WERI-Rb-1 (cell line): ENCODE data around the gene ITGB7.

Source experiments
- DNase-seq: peaks from one replicate; pipeline ENCODE4 v3.0.0-alpha.2; 2020
- H3K27ac ChIP-seq: fragments of 250-450 bp; sonication (Bioruptor Pico); 2 replicates; pipeline ENCODE4 v1.5.1; 2020; ENCODE audit warnings: mild to moderate bottlenecking, moderate library complexity
- H3K27me3 ChIP-seq: fragments of 250-450 bp; sonication (Bioruptor Pico); 2 replicates; pipeline ENCODE4 v1.5.1; 2021; ENCODE audit warnings: mild to moderate bottlenecking, low read depth, moderate library complexity; ENCODE audit not compliant: insufficient read depth, severe bottlenecking
- H3K36me3 ChIP-seq: fragments of 250-450 bp; sonication (Bioruptor Pico); 2 replicates; pipeline ENCODE4 v1.5.1; 2020; ENCODE audit warnings: mild to moderate bottlenecking, moderate library complexity
- H3K4me3 ChIP-seq: 2 replicates; pipeline ENCODE4 v1.5.1; 2011; ENCODE audit warnings: low read depth, mild to moderate bottlenecking, control low read depth, low read length
- H3K9me3 ChIP-seq: fragments of 250-450 bp; sonication (Bioruptor Pico); 2 replicates; pipeline ENCODE4 v1.5.1; 2021; ENCODE audit warnings: mild to moderate bottlenecking, moderate library complexity; ENCODE audit not compliant: severe bottlenecking
- TF ChIP-seq, protein P1 (sequence below): IDR thresholded peaks from 2 replicates; pipeline ENCODE4 v1.5.1; 2011; ENCODE audit warnings: low read depth, mild to moderate bottlenecking, control low read depth, inconsistent platforms, low read length

Gene ITGB7

DNA sequence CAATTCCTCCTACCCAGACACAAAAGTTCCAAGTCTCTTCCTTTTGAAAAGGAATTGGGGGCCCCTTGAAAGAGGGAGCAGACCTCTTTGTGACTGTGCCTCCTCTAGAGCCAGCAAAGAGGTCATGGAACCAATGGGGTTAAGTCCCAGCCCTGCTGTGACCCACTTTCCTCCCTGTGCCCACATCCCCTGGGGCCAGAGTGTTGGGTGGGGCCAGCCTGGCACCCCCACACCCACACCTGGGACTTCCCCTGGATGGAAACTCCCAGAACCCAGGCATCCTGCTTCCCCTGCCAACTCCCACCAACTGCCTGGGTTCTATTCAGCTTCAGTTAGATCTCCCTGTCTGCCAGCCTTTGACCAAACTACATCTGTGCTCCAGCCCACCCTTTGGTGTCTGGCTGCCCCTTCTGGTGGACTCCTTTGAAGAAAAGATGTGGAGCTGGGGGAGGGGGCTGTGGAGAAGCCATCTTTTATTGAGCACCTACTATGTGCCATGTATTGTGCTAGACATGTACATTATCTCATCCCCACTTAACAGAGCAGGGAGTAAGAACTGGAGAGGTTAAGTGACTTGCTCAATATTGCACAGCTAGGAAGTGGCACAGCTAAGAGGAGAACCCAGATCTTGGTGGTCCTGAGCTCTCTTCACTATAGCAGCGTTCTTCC is 29.5 kb upstream of the ITGB7 start:
- DNase-seq: no peak
- H3K9me3 ChIP-seq: no peaks in the 10 kb centered on the region
- no peak overlapping the region for H3K4me3 ChIP-seq
- no peaks in the 10 kb centered on the region for H3K27me3 ChIP-seq
- TF ChIP-seq, protein P1, sequence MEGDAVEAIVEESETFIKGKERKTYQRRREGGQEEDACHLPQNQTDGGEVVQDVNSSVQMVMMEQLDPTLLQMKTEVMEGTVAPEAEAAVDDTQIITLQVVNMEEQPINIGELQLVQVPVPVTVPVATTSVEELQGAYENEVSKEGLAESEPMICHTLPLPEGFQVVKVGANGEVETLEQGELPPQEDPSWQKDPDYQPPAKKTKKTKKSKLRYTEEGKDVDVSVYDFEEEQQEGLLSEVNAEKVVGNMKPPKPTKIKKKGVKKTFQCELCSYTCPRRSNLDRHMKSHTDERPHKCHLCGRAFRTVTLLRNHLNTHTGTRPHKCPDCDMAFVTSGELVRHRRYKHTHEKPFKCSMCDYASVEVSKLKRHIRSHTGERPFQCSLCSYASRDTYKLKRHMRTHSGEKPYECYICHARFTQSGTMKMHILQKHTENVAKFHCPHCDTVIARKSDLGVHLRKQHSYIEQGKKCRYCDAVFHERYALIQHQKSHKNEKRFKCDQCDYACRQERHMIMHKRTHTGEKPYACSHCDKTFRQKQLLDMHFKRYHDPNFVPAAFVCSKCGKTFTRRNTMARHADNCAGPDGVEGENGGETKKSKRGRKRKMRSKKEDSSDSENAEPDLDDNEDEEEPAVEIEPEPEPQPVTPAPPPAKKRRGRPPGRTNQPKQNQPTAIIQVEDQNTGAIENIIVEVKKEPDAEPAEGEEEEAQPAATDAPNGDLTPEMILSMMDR: no peak
- no peaks in the 10 kb centered on the region for H3K36me3 ChIP-seq
- H3K27ac ChIP-seq: peak overlapping the region; percentile 60

DNA sequence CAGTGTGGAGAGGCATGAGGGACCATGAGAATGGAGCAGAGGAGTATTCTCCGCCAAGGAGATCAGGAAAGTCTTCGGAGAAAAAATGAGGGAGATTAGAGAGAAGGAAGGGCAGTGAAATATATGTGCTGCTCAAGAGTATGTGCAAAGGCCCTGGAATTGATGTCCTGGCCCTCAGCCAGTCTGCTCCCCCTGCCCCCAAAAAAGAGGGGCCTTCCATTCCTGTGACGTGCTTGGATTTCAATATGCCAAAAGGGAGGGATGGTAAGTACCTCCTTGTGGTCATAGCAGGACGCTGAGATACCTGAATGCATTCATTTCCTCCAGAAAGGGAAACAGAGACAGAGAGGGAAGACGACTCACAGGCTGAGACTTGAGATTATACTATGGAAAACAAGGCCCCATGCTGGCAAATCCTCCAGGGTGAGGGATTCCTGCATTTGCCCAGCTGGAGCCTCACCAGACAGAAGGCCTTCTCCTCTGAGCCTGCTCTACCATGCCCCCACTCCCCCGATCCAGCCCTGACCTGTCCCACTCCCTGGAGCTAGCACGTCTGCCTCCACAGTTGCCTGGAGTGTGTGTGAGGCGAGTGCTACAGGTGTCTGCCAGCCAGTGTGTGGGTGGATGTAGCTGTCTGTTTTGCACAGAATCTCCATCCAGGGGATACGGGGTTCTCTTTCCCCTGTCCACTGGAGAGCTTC is 28.8 kb upstream of the ITGB7 start:
- peak; percentile 87 for DNase-seq
- H3K27ac ChIP-seq: peak overlapping the region; percentile 60
- no peaks in the 10 kb centered on the region for H3K9me3 ChIP-seq
- TF ChIP-seq, protein P1: no peak
- H3K4me3 ChIP-seq: no peak overlapping the region
- H3K36me3 ChIP-seq: no peaks in the 10 kb centered on the region
- H3K27me3 ChIP-seq: no peaks in the 10 kb centered on the region

DNA sequence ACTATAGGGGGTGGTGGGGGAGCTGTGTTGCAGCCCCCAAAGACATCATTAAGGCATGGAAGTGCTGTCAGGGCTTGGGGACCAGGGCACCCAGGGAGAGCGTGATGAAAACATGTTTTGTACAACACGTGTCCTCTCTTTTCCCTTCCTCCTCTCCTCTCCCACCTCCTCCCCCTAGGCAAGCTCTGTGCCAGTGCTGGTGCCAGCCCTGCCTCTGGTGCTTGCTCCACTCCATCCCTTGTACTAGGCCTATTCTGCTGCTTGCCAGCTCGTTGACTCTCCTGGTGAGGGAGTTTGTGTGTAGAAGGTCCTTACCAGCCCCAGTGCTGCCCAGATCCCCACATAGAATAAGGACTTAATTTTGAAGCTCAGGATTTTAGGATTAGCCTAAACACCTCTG is 28.1 kb upstream of the ITGB7 start:
- Histone ChIP-seq H3K9me3 (no peaks in the 10 kb centered on the region), H3K27me3 (no peaks in the 10 kb centered on the region), H3K36me3 (no peaks in the 10 kb centered on the region), H3K27ac (peak overlapping the region; percentile 60), H3K4me3 (no peak overlapping the region)
- DNase-seq: no peak
- TF ChIP-seq, protein P1: no peak

GRCh38 chr12:53234271-53234914 is 27.3 kb upstream of the ITGB7 start:
- peak; percentile 52 for DNase-seq
- H3K36me3 ChIP-seq: no peaks in the 10 kb centered on the region
- H3K27ac ChIP-seq: no peak overlapping the region
- TF ChIP-seq, protein P1: no peak
- H3K27me3 ChIP-seq: no peaks in the 10 kb centered on the region
- no peaks in the 10 kb centered on the region for H3K9me3 ChIP-seq
- no peak overlapping the region for H3K4me3 ChIP-seq

DNA sequence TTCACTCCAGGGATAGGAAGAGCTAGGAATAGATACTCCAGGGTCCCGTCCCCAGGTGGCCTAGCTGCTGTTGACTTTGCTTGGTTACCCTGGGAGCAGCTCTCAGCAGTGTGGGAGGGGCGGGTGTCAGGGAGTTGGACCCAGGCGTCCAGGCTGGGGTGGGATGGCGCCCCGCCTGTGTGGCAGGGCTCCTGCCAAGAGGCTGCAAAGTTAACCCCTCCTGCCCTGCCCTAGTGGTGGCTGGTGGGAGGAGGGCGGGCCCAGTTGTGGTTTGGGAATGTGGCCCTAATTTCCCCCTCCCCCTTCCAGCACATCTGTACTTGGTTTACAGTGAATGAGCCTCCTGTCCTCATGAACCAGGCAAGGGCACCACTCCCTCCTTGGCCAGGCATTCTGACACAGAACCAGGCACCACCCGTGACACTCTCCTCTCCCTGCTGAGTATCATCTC is 26.6 kb upstream of the ITGB7 start:
- Histone ChIP-seq H3K9me3 (no peaks in the 10 kb centered on the region), H3K36me3 (no peaks in the 10 kb centered on the region), H3K27me3 (no peaks in the 10 kb centered on the region), H3K4me3 (no peak overlapping the region), H3K27ac (no peak overlapping the region)
- DNase-seq: no peak
- TF ChIP-seq, protein P1: no peak
